Measurements from ENCODE around the gene KCTD19.

DNA sequence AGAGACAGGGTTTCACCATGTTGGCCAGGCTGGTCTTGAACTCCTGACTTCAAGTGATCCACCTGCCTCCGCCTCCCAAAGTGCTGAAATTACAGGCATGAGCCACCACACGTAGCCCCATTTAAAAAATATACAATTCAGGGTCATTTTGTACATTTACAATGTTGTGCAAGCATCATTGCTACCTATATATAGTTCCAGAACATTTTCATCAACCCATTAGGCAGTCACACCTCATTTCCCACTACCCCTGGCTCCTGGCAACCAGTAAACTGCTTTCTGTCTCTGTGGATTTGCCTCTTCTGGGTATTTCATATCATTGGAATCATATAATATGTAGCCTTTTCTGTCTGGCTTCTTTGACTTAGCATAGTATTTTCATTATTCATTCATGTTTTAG lies 6.8 kb upstream of the KCTD19 start:
- no peak for TF ChIP-seq L3MBTL2 (conservative IDR thresholded peaks at IDR 0.05)
- no peak for TF ChIP-seq SUZ12 (IDR thresholded peaks at IDR 0.05)
- no peak for TF ChIP-seq TARDBP (IDR thresholded peaks at IDR 0.05)
- no peak for TF ChIP-seq ELF4 (IDR thresholded peaks at IDR 0.05)
- TF ChIP-seq, protein P1, sequence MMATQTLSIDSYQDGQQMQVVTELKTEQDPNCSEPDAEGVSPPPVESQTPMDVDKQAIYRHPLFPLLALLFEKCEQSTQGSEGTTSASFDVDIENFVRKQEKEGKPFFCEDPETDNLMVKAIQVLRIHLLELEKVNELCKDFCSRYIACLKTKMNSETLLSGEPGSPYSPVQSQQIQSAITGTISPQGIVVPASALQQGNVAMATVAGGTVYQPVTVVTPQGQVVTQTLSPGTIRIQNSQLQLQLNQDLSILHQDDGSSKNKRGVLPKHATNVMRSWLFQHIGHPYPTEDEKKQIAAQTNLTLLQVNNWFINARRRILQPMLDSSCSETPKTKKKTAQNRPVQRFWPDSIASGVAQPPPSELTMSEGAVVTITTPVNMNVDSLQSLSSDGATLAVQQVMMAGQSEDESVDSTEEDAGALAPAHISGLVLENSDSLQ (IDR thresholded peaks at IDR 0.05), result no peak
- no peak for TF ChIP-seq SP1 (IDR thresholded peaks at IDR 0.05)

All from HEK293T (cell line).